SK-N-SH (cell line): Measurements from ENCODE around the gene NAV1. TPM values are rescaled to one million over a fixed set of nuclear protein-coding genes. Genes with fewer than 3 reads are reported as not detected.
A peak's percentile ranks its signal among the peaks of the same experiment; 100 is the strongest.

Source experiments
- CTCF ChIA-PET: fragments of 300-600, 350-600 bp; formaldehyde crosslinking; extraction: SDS; loops from one replicate; lab custom pipeline; 2021; lab: Yijun Ruan, JAX
- POLR2A ChIA-PET: fragments of 350-600 bp; sonication (Branson Sonifier 250); formaldehyde crosslinking; extraction: SDS; loops from one replicate; lab custom pipeline; 2020; ENCODE audit warnings: antibody characterized with exemption, inconsistent platforms; lab: Yijun Ruan, JAX
- DNase-seq: peaks from one replicate; pipeline ENCODE4 v3.0.0; 2012
- H2AFZ ChIP-seq: fragments of 200-600 bp; sonication (generic); 2 replicates; pipeline ENCODE4 v1.8.1; 2016; ENCODE audit warnings: antibody characterized with exemption, mild to moderate bottlenecking, low read depth
- H3F3A ChIP-seq: fragments of 200-600 bp; sonication (generic); replicated peaks from 2 replicates; pipeline ENCODE3; 2016; ENCODE audit warnings: antibody characterized with exemption, mild to moderate bottlenecking; ENCODE audit not compliant: insufficient read depth
- H3K27ac ChIP-seq, 2 experiments: fragments of 200-500 bp in 1 of 2; fragments of 200-600 bp in 1 of 2; sonication (Bioruptor generic) in 1 of 2; sonication (generic), shearing (Covaris generic) in 1 of 2; 2 replicates each; pipeline versions ENCODE4 v1.5.1 to v1.6.1; 2014 to 2016; ENCODE audit warnings: low read depth in 2 of 2, inconsistent platforms in 1 of 2, low read length in 1 of 2, mild to moderate bottlenecking in 1 of 2, mixed read lengths in 1 of 2
- H3K27me3 ChIP-seq: fragments of 200-600 bp; sonication (generic), shearing (Covaris generic); 2 replicates; pipeline ENCODE4 v1.6.1; 2016; ENCODE audit warnings: mixed run types; ENCODE audit not compliant: insufficient read depth
- H3K36me3 ChIP-seq, 2 experiments: fragments of 200-500 bp in 1 of 2; fragments of 200-600 bp in 1 of 2; sonication (Bioruptor generic) in 1 of 2; sonication (generic) in 1 of 2; replicated peaks in 1 of 2; 2 replicates each; pipeline versions ENCODE3 to v1.5.1; 2014 to 2016; ENCODE audit warnings: low read length in 1 of 2, mild to moderate bottlenecking in 1 of 2; ENCODE audit not compliant: insufficient read depth in 2 of 2, control insufficient read depth in 1 of 2
- H3K4me1 ChIP-seq, 2 experiments: fragments of 200-500 bp in 1 of 2; fragments of 200-600 bp in 1 of 2; sonication (Bioruptor generic) in 1 of 2; sonication (generic), shearing (Covaris generic) in 1 of 2; 2 replicates each; pipeline versions ENCODE4 v1.5.1 to v1.6.1; 2014 to 2016; ENCODE audit warnings: low read depth in 1 of 2, low read length in 1 of 2, mixed run types in 1 of 2; ENCODE audit not compliant: insufficient read depth in 2 of 2, control insufficient read depth in 1 of 2
- H3K4me2 ChIP-seq: fragments of 200-600 bp; sonication (generic), shearing (Covaris generic); 2 replicates; pipeline ENCODE4 v1.6.1; 2017; ENCODE audit warnings: mixed run types
- H3K4me3 ChIP-seq, 2 experiments: fragments of 200-500 bp in 1 of 2; fragments of 200-600 bp in 1 of 2; sonication (Bioruptor generic) in 1 of 2; sonication (generic), shearing (Covaris generic) in 1 of 2; 2 replicates each; pipeline versions ENCODE4 v1.5.1 to v1.8.1; 2014 to 2016; ENCODE audit warnings: low read depth in 2 of 2, inconsistent platforms in 1 of 2, low read length in 1 of 2, mild to moderate bottlenecking in 1 of 2, mixed read lengths in 1 of 2, moderate library complexity in 1 of 2
- H3K79me2 ChIP-seq: fragments of 200-600 bp; sonication (generic); 2 replicates; pipeline ENCODE4 v1.8.1; 2017; ENCODE audit warnings: mild to moderate bottlenecking; ENCODE audit not compliant: insufficient read depth
- H3K9ac ChIP-seq: fragments of 200-600 bp; sonication (generic); 2 replicates; pipeline ENCODE4 v1.6.1; 2017; ENCODE audit warnings: mixed run types
- H3K9me2 ChIP-seq: fragments of 200-600 bp; sonication (generic); 2 replicates; pipeline ENCODE4 v1.6.1; 2017; ENCODE audit warnings: mixed run types
- H3K9me3 ChIP-seq: fragments of 200-600 bp; sonication (generic); 2 replicates; pipeline ENCODE4 v1.6.1; 2017; ENCODE audit warnings: mixed run types, mild to moderate bottlenecking, moderate library complexity
- H4K20me1 ChIP-seq: fragments of 200-600 bp; sonication (generic); 2 replicates; pipeline ENCODE4 v1.6.1; 2017; ENCODE audit warnings: mild to moderate bottlenecking, mixed run types; ENCODE audit not compliant: insufficient read depth
- GABPA ChIP-seq: IDR thresholded peaks from 2 replicates; pipeline ENCODE4 v1.4.0; 2012; ENCODE audit warnings: low read depth, mild to moderate bottlenecking
- GATA2 ChIP-seq: sonication (generic); formaldehyde crosslinking; IDR thresholded peaks from 2 replicates; pipeline ENCODE4 v1.5.0; 2020; ENCODE audit warnings: mild to moderate bottlenecking, missing genetic modification reagents
- JUND ChIP-seq: IDR thresholded peaks from 2 replicates; pipeline ENCODE4 v1.4.0; 2012
- MXI1 ChIP-seq: IDR thresholded peaks from 2 replicates; pipeline ENCODE4 v1.6.1; 2012; ENCODE audit warnings: mild to moderate bottlenecking, low read depth, low read length, improper control_type of control experiment
- NFIC ChIP-seq: IDR thresholded peaks from 2 replicates; pipeline ENCODE4 v1.4.0; 2012; ENCODE audit warnings: borderline replicate concordance
- POLR2AphosphoS5 ChIP-seq: IDR thresholded peaks from 2 replicates; pipeline ENCODE4 v1.6.1; 2012; ENCODE audit warnings: low read depth, low read length
- RAD21 ChIP-seq: IDR thresholded peaks from 2 replicates; pipeline ENCODE4 v1.6.1; 2012; ENCODE audit warnings: mild to moderate bottlenecking, low read length
- RXRA ChIP-seq: IDR thresholded peaks from 2 replicates; pipeline ENCODE4 v1.4.0; 2012; ENCODE audit warnings: low read depth, mild to moderate bottlenecking, borderline replicate concordance
- SMC3 ChIP-seq: IDR thresholded peaks from 2 replicates; pipeline ENCODE4 v1.6.1; 2012; ENCODE audit warnings: low read depth, low read length, improper control_type of control experiment
- TCF12 ChIP-seq: IDR thresholded peaks from 2 replicates; pipeline ENCODE4 v1.4.0; 2012
- TEAD4 ChIP-seq: IDR thresholded peaks from 2 replicates; pipeline ENCODE4 v1.4.0; 2012; ENCODE audit warnings: mild to moderate bottlenecking, borderline replicate concordance; ENCODE audit not compliant: insufficient read depth
- YY1 ChIP-seq: IDR thresholded peaks from 2 replicates; pipeline ENCODE4 v1.4.0; 2012; ENCODE audit warnings: low read depth, mild to moderate bottlenecking
- WGBS: methylation state at CpG from one replicate; pipeline ENCODE4 v1.1.6; 2017; ENCODE audit warnings: low lambda C conversion rate; 5-methylcytosine and 5-hydroxymethylcytosine counted together
- polyA plus RNA-seq, 3 experiments: library from polyadenylated mRNA; depleted of rRNA; stranded (reverse); fragments of >200 nt; gene quantifications; 2 replicates each; pipeline ENCODE4 v1.2.3, GENCODE V29; 2012
- TF ChIP-seq, protein P1 (sequence below): IDR thresholded peaks from 2 replicates; pipeline ENCODE4 v1.6.1; 2012; ENCODE audit warnings: mild to moderate bottlenecking, low read depth, low read length, moderate library complexity
- TF ChIP-seq, protein P2 (sequence below): IDR thresholded peaks from 2 replicates; pipeline ENCODE4; 2012
- TF ChIP-seq, protein P3 (sequence below): fragments of 200-600 bp; sonication (generic); IDR thresholded peaks from 2 replicates; pipeline ENCODE4 v1.6.1; 2017; ENCODE audit warnings: antibody characterized with exemption, mild to moderate bottlenecking, moderate library complexity
- TF ChIP-seq, protein P4 (sequence below): IDR thresholded peaks from 2 replicates; pipeline ENCODE4 v1.4.0; 2012; ENCODE audit warnings: low read depth, borderline replicate concordance

The NAV1 gene
- polyA plus RNA-seq, 1 of the 3 experiments (the other 2 are of a cell fraction), result 16.1 TPM

DNA sequence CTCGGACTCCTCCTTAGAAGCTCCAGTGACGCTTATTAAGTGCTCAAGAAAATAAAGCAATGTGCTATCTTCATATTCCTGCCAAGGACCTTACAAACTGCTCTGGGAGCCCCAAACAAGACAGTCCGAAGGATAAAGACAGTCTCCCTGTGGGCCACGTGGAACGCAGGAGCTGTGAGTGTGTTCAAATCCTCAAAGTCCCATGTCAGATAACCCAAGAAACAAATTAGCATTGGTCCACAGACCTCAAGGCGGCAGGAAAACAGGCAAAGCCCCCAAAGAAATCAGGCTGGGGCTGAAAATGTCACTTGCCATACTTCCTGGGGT lies 3.0 kb upstream of the NAV1 start:
- Histone ChIP-seq H3K4me3 (no peak overlapping the region), H3K4me2 (peak overlapping the region; percentile 93), H3K79me2 (peaks cover 35% of the 10 kb centered on the region), H2AFZ (no peak overlapping the region)
- POLR2A ChIA-PET, result interaction anchor here (1.3 kb wide), 1 partner anchor 168 kb away, joined by 3 read pairs; no protein-coding TSS in a partner anchor
- CTCF ChIA-PET, result interaction anchor here (2.4 to 14.0 kb wide), 6 partner anchors 23 to 257 kb away, joined by 8 to 196 read pairs (median 71); no protein-coding TSS in a partner anchor
- DNase-seq, result no peak
- TF ChIP-seq, protein P1, sequence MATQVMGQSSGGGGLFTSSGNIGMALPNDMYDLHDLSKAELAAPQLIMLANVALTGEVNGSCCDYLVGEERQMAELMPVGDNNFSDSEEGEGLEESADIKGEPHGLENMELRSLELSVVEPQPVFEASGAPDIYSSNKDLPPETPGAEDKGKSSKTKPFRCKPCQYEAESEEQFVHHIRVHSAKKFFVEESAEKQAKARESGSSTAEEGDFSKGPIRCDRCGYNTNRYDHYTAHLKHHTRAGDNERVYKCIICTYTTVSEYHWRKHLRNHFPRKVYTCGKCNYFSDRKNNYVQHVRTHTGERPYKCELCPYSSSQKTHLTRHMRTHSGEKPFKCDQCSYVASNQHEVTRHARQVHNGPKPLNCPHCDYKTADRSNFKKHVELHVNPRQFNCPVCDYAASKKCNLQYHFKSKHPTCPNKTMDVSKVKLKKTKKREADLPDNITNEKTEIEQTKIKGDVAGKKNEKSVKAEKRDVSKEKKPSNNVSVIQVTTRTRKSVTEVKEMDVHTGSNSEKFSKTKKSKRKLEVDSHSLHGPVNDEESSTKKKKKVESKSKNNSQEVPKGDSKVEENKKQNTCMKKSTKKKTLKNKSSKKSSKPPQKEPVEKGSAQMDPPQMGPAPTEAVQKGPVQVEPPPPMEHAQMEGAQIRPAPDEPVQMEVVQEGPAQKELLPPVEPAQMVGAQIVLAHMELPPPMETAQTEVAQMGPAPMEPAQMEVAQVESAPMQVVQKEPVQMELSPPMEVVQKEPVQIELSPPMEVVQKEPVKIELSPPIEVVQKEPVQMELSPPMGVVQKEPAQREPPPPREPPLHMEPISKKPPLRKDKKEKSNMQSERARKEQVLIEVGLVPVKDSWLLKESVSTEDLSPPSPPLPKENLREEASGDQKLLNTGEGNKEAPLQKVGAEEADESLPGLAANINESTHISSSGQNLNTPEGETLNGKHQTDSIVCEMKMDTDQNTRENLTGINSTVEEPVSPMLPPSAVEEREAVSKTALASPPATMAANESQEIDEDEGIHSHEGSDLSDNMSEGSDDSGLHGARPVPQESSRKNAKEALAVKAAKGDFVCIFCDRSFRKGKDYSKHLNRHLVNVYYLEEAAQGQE, result no peak
- no peak for TF ChIP-seq NFIC
- TF ChIP-seq RXRA, result no peak
- no peak for TF ChIP-seq YY1
- TF ChIP-seq, protein P2, sequence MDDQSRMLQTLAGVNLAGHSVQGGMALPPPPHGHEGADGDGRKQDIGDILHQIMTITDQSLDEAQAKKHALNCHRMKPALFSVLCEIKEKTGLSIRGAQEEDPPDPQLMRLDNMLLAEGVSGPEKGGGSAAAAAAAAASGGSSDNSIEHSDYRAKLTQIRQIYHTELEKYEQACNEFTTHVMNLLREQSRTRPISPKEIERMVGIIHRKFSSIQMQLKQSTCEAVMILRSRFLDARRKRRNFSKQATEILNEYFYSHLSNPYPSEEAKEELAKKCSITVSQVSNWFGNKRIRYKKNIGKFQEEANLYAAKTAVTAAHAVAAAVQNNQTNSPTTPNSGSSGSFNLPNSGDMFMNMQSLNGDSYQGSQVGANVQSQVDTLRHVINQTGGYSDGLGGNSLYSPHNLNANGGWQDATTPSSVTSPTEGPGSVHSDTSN, result no peak
- no peak for TF ChIP-seq JUND
- no peak for TF ChIP-seq TEAD4
- no peak for TF ChIP-seq RAD21
- TF ChIP-seq, protein P3, sequence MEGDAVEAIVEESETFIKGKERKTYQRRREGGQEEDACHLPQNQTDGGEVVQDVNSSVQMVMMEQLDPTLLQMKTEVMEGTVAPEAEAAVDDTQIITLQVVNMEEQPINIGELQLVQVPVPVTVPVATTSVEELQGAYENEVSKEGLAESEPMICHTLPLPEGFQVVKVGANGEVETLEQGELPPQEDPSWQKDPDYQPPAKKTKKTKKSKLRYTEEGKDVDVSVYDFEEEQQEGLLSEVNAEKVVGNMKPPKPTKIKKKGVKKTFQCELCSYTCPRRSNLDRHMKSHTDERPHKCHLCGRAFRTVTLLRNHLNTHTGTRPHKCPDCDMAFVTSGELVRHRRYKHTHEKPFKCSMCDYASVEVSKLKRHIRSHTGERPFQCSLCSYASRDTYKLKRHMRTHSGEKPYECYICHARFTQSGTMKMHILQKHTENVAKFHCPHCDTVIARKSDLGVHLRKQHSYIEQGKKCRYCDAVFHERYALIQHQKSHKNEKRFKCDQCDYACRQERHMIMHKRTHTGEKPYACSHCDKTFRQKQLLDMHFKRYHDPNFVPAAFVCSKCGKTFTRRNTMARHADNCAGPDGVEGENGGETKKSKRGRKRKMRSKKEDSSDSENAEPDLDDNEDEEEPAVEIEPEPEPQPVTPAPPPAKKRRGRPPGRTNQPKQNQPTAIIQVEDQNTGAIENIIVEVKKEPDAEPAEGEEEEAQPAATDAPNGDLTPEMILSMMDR, result no peak
- TF ChIP-seq TCF12, result no peak
- TF ChIP-seq GATA2 (CRISPR knock-in tag), result no peak
- TF ChIP-seq GABPA, result no peak
- TF ChIP-seq, protein P4, sequence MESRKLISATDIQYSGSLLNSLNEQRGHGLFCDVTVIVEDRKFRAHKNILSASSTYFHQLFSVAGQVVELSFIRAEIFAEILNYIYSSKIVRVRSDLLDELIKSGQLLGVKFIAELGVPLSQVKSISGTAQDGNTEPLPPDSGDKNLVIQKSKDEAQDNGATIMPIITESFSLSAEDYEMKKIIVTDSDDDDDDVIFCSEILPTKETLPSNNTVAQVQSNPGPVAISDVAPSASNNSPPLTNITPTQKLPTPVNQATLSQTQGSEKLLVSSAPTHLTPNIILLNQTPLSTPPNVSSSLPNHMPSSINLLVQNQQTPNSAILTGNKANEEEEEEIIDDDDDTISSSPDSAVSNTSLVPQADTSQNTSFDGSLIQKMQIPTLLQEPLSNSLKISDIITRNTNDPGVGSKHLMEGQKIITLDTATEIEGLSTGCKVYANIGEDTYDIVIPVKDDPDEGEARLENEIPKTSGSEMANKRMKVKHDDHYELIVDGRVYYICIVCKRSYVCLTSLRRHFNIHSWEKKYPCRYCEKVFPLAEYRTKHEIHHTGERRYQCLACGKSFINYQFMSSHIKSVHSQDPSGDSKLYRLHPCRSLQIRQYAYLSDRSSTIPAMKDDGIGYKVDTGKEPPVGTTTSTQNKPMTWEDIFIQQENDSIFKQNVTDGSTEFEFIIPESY, result no peak
- no peak for TF ChIP-seq SMC3
- TF ChIP-seq MXI1, result no peak
- TF ChIP-seq POLR2AphosphoS5, result no peak
- TF ChIP-seq, all 33 proteins: peak for 0
- Histone ChIP-seq H3K9me3 (no peaks in the 10 kb centered on the region), H4K20me1 (no peaks in the 10 kb centered on the region; the same call in 1 of the 2 replicates), H3K9me2 (no peaks in the 10 kb centered on the region), H3K36me3 (no peaks in the 10 kb centered on the region), H3F3A (peaks cover 55% of the 10 kb centered on the region), H3K4me1 (peaks cover 31 to 37% of the 10 kb centered on the region in 2 experiments), H3K27ac (peak overlapping the region; percentile 16 to 94; a peak in 3 of 4 replicates), H3K9ac (peak overlapping the region; percentile 50; the same call in 1 of the 2 replicates), H3K27me3 (no peaks in the 10 kb centered on the region)
- 79% methylated on average over 5 of the region's 6 CpGs for whole genome bisulfite sequencing
